ENCODE data around the gene TMEM87B. TPM values are rescaled to one million over a fixed set of nuclear protein-coding genes. Genes with fewer than 3 reads are reported as not detected.

TMEM87B gene
- total and polyA plus RNA-seq, 10 of the 15 experiments (the other 5 are each of a cell fraction or from before 2014, with no cell fraction given), result 5.7 to 20.6 (median 12.3) TPM

DNA sequence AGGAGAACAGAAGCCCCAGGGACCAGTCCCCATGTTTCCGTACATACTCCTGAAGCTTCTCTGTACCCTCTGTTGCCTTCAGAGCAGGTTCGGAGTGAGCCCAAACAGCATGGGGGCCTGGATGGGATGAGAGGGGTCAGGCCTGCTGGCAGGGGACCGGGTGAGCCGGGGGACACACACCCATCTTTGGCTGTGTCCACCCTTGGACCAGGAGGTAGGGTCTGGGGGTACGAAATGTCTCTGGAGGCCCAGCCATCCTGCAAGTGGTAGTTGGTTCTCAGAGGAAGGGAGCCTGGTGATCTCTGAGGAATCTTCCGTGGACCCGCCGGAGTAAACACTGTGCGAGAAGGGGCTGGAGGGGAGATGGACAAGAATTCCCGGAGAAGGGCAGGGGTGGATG lies 98.4 kb downstream of the TMEM87B start:
- 93% methylated on average over 9 of the region's 10 CpGs for WGBS (ENCODE audit: insufficient coverage, insufficient replicate concordance, low lambda C conversion rate, missing lambda C conversion rate)
- H3K9me3 ChIP-seq (replicated peaks; ENCODE audit: control insufficient read depth, insufficient read depth, low read length), result no peaks in the 10 kb centered on the region
- POLR2A ChIA-PET, result no interaction called here
- intact Hi-C loops (cut with micrococcal nuclease; ENCODE audit: unreplicated experiment) (no loop called here), in situ Hi-C loops (cut with MboI) (no loop called here)
- CTCF ChIA-PET, result no interaction called here
- H3K36me3 ChIP-seq (ENCODE audit: control insufficient read depth in 2 of 2, insufficient read depth in 2 of 2, low read length in 1 of 2), result no peaks in the 10 kb centered on the region
- RAD21 ChIA-PET (ENCODE audit: unreplicated experiment), result no interaction called here
- H3K27ac ChIP-seq (ENCODE audit: control insufficient read depth, insufficient read depth), result no peak overlapping the region
- SMC1A ChIA-PET (ENCODE audit: uncharacterized antibody, unreplicated experiment), result no interaction called here
- H4K20me1 ChIP-seq (ENCODE audit: control insufficient read depth, insufficient read depth), result no peaks in the 10 kb centered on the region
- no TSS peak for BruUV-seq (replicated peaks)
- no peak overlapping the region for H3K4me2 ChIP-seq (ENCODE audit: control insufficient read depth, insufficient read depth)
- DNase-seq (ENCODE audit: low read depth, low spot score) (no peak), ATAC-seq (no peak), FAIRE-seq (no peak)
- H3K9ac ChIP-seq (ENCODE audit: control insufficient read depth, insufficient read depth, low read length), result no peak overlapping the region
- no peaks in the 10 kb centered on the region; a peak in 1 of 4 replicates for H3K27me3 ChIP-seq (replicated peaks in 1 of 2; ENCODE audit: control insufficient read depth in 2 of 2, insufficient read depth in 2 of 2, low read length in 1 of 2)
- no peak overlapping the region for H2AFZ ChIP-seq (ENCODE audit: control insufficient read depth, low read depth, low read length)
- H3K79me2 ChIP-seq (ENCODE audit: control insufficient read depth, insufficient read depth, low read length), result no peaks in the 10 kb centered on the region
- no peak for TF ChIP-seq CEBPZ (IDR thresholded peaks at IDR 0.05; ENCODE audit: low read depth, low read length)
- no peak for TF ChIP-seq RUNX3 (IDR thresholded peaks at IDR 0.05; ENCODE audit: low read length)
- TF ChIP-seq, protein P1, sequence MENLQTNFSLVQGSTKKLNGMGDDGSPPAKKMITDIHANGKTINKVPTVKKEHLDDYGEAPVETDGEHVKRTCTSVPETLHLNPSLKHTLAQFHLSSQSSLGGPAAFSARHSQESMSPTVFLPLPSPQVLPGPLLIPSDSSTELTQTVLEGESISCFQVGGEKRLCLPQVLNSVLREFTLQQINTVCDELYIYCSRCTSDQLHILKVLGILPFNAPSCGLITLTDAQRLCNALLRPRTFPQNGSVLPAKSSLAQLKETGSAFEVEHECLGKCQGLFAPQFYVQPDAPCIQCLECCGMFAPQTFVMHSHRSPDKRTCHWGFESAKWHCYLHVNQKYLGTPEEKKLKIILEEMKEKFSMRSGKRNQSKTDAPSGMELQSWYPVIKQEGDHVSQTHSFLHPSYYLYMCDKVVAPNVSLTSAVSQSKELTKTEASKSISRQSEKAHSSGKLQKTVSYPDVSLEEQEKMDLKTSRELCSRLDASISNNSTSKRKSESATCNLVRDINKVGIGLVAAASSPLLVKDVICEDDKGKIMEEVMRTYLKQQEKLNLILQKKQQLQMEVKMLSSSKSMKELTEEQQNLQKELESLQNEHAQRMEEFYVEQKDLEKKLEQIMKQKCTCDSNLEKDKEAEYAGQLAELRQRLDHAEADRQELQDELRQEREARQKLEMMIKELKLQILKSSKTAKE (IDR thresholded peaks at IDR 0.05; ENCODE audit: low read depth, poor library complexity, severe bottlenecking), result no peak
- no peak for TF ChIP-seq NFIC (IDR thresholded peaks at IDR 0.05; ENCODE audit: low read depth, low read length)
- no peak for TF ChIP-seq E4F1 (IDR thresholded peaks at IDR 0.05; ENCODE audit: borderline replicate concordance, partially characterized antibody)
- no peak for TF ChIP-seq IRF5 (IDR thresholded peaks at IDR 0.05; ENCODE audit: borderline replicate concordance)
- TF ChIP-seq SRF (IDR thresholded peaks at IDR 0.05; ENCODE audit: low read depth in 2 of 2, low read length in 2 of 2), result no peak
- TF ChIP-seq STAT1 (conservative IDR thresholded peaks at IDR 0.05), result no peak
- TF ChIP-seq YBX1 (IDR thresholded peaks at IDR 0.05), result no peak
- TF ChIP-seq FOXK2 (IDR thresholded peaks at IDR 0.05), result no peak
- no peaks in the 10 kb centered on the region for H3K4me1 ChIP-seq (ENCODE audit: control insufficient read depth, insufficient read depth, low read length)
- no peak overlapping the region for H3K4me3 ChIP-seq
